HPDE6-E6E7 (cell line): ENCODE data around the gene BNIP1.

Source experiments
- DNase-seq: peaks from one replicate; pipeline ENCODE4 v3.0.0; 2011; ENCODE audit warnings: missing footprints; ENCODE audit errors: extremely low spot score

The BNIP1 gene

GRCh38 chr5:173165177-173166016 lies 21.1 kb downstream of the BNIP1 start:
- DNase-seq = no peak

- no peak for DNase-seq
Observed at GRCh38 chr5:173172166-173172565, 27.8 kb downstream of the BNIP1 start.

GRCh38 chr5:173175523-173175922 lies 31.2 kb downstream of the BNIP1 start:
- DNase-seq = no peak

- no peak for DNase-seq
Observed at GRCh38 chr5:173178369-173178910, 34.1 kb downstream of the BNIP1 start.

- no peak for DNase-seq
Observed at GRCh38 chr5:173180331-173180730, 36.0 kb downstream of the BNIP1 start.

- no peak for DNase-seq
Observed at GRCh38 chr5:173187054-173187743, 42.9 kb downstream of the BNIP1 start.

- no peak for DNase-seq
Observed at GRCh38 chr5:173188280-173188679, 43.9 kb downstream of the BNIP1 start.

- DNase-seq = no peak
Observed at GRCh38 chr5:173191015-173191414, 46.7 kb downstream of the BNIP1 start.

GRCh38 chr5:173191561-173191960 lies 47.2 kb downstream of the BNIP1 start:
- no peak for DNase-seq

GRCh38 chr5:173192561-173192960 lies 48.2 kb downstream of the BNIP1 start:
- DNase-seq = no peak

GRCh38 chr5:173196133-173196952 lies 52.0 kb downstream of the BNIP1 start:
- no peak for DNase-seq

- no peak for DNase-seq
Observed at GRCh38 chr5:173197375-173197891, 53.1 kb downstream of the BNIP1 start.

GRCh38 chr5:173198049-173198448 lies 53.7 kb downstream of the BNIP1 start:
- no peak for DNase-seq

- no peak for DNase-seq
Observed at GRCh38 chr5:173200356-173200755, 56.0 kb downstream of the BNIP1 start.

- DNase-seq = peak; percentile 90
Observed at GRCh38 chr5:173201636-173202265, 57.4 kb downstream of the BNIP1 start.

- DNase-seq = no peak
Observed at GRCh38 chr5:173202266-173202875, 58.0 kb downstream of the BNIP1 start.

GRCh38 chr5:173204185-173204979 lies 60.1 kb downstream of the BNIP1 start:
- DNase-seq = no peak

GRCh38 chr5:173205916-173206315 lies 61.6 kb downstream of the BNIP1 start:
- DNase-seq = no peak

GRCh38 chr5:173208296-173208695 lies 64.0 kb downstream of the BNIP1 start:
- no peak for DNase-seq

- no peak for DNase-seq
Observed at GRCh38 chr5:173210877-173211276, 66.5 kb downstream of the BNIP1 start.
